ENCODE results near the gene GAL3ST2.
"Not testable (repeated sequence)": the region's sequence is repeated elsewhere in the genome, so short reads cannot be mapped to it uniquely, and the experiment has no call there.

The GAL3ST2 gene

DNA sequence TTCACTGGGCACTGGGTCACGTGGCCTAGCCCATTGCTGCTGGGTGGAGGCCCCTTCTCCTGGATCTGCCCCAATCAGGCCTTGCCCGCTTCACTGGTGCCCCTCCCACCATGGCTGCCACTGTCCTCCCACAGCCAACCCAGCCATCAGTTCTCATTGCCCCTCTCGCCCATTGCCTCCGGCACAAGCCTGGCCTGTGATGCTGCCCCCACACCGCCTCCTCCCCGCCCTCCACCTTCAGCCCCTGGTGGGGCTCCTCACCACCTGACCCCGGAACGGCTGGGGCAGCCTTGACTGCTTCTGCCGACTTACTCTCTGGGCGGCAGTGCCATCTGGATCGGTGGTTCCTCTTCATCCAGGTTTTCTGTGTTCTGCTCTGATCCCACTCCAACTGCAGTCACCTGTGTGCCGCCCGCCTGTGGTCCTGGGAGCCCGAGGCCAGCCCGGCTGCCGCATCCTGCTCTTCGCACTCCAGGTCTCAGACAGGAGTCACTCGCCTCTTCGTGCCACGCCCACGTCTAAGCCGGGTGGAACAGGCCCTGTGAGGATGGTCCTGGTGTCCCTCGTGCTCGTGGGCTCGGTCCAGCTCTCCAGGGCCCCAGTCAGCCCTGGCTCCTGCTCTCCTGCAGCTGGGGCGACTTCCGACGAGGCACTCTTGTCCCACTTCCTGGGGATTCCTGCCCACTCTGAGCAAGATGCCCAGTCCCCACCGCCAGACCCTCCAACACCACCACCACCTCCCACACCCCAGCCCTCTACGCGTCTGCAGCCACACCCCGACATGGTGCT, 28.0 kb upstream of the GAL3ST2 start:
- no peak for DNase-seq (ENCODE audit: low read depth in 3 of 3)

DNA sequence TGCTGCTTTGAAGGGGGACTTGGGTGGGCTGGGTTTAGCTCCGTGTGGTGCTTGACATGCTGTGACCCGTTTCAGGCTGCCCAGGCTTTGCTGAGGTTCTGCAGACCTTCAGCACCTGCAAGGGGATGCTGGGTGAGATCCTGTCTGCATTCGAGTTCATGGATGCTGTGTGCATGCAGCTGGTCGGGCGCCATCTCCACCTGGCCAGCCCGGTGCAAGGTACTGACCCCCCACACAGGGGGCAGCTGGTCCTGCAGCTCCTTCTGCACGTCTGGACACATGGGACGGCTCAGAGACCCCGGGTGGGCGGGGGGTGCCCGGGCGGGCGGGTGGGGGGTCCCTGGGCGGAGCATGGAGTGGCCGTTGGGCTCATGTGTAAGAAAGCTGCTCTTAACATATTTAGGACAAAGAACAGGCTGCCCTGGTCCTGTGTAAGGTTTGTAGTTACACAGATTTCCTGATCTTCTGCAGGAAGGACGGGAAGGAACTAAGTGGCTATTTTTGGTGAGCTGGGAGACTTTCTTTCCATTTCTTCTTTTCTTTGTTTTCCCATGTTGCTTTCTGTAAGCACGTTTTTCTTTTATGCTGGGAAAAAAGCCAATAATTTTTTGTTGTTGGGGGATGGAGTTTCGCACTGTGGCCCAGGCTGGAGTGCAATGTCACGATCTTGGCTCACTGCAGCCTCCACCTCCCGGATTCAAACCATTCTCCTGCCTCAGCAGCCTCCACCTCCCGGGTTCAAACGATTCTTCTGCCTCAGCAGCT, 26.4 kb upstream of the GAL3ST2 start:
- DNase-seq (ENCODE audit: low read depth in 3 of 3): no peak

DNA sequence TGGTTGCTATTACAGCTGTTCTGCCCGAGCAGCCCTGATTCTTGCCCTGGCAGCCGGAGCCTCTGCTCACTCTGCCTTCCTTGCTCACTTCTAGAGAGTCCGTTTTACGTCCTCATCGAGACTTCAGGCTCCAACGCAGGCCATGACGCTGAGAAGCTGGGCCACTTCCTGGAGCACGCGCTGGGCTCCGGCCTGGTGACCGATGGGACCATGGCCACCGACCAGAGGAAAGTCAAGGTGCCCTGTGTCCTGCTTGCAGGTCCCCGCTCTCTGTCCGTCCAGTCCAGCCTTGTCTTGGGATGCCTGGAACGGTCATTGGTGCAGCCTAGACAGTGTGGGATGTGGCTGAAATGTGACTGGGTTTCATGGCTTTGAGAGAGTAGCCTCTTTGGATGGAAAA, 25.5 kb upstream of the GAL3ST2 start:
- no peak for DNase-seq (ENCODE audit: low read depth in 3 of 3)

DNA sequence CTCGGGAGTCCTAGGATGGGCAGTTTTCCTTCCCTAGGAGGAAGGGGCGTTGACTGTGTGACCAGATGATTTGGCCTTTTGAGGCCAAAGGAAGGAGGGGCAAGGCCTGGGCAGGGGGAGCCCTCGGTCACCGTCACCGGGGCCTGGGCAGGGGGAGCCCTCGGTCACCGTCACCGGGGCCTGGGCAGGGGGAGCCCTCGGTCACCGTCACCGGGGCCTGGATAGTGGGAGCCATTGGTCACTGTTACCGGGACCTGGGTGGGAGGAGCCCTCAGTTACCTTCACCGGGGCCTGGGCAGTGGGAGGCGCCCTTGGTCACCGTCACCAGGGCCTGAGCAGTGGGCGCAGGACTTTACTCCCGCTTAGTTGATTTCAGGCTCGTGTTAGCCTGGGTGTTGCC, 24.8 kb upstream of the GAL3ST2 start:
- DNase-seq (ENCODE audit: low read depth in 3 of 3): no peak

DNA sequence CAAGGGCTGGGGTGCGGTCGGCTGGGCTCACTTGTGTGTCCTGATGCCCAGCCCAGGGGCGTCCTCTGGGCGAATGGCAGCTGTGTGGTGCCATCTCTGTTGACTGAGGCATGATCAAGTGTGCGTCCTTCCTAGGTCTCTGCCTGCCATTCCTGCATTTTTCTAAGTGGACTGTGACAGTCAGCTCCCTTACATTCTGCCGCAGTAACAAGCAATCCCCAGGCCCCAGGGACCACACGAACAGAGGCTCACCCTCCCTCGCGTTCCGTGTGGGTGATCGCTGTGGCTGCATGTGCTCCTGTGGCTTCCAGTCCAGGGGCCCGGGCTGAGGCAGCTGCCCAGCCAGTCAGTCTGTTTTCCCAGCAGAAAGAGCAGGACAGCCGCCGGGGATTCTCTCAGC, 24.4 kb upstream of the GAL3ST2 start:
- no peak for DNase-seq (ENCODE audit: low read depth in 3 of 3)

DNA sequence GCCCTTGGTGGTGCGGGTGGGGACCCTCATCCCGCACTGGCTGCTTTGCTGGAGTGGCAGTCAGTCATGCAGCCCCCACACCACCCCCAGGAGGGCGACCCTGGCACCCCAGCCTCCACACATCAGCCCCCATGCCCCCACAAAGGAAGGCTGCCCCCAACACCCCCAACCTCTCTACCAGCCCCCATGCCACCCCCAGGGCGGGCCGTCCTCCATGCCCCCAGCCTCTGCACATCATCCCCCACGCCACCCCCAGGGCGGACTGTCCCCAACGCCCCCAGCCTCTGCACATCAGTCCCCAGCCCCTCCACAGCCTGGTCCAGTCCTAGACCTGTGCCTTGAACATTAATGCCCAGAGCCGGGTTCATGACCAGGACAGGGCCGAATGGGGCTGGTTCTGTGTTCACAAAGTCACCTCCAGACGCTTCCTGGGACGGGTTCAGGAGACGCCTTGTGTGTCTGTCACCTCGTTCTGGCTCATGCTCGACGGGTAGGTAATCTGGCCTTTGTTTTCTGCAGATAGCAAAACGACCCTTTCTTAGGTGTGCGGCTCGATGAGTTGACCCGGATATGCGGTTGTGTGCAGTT, 23.8 kb upstream of the GAL3ST2 start:
- no peak for DNase-seq (ENCODE audit: low read depth in 3 of 3)

DNA sequence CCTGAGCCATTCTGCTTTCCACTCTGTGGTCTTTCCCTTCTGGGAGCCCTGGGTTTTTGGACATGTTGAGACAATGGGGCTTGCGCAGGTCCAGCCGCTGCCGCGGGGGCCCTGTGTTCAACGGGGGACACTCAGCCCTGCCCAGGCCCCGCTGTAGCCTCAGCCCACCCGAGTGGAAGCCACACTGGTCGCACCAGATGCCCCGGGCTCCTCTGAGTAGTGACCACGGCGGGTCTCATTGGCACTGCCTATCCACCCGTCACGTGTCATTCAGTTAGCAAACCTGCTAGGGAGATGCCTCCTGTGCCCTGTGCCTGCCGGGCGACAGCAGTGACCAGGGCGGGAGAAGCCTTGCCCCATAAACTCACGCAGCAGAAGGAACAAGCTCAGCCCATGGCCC, 23.1 kb upstream of the GAL3ST2 start:
- no peak for DNase-seq (ENCODE audit: low read depth in 3 of 3)

DNA sequence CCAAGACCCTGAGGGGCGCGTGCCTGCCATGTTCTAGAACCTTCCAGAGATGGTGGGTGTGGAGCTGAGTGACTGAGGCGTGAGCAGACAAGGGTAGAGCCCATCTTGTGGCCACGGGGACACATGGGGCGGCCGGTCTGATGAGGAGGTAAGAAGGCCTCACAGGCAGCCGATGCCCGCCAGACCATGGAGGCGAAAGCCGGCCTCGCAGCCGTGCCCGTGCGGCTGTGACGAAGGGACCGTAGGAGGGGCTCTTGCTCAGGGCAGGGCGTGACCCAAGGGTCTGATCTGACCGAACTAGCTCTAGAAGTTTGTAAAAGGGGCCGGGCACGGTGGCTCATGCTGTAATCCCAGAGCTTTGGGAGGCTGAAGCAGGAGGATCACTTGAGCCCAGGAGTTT, 22.6 kb upstream of the GAL3ST2 start:
- no peak for DNase-seq (ENCODE audit: low read depth in 3 of 3)

DNA sequence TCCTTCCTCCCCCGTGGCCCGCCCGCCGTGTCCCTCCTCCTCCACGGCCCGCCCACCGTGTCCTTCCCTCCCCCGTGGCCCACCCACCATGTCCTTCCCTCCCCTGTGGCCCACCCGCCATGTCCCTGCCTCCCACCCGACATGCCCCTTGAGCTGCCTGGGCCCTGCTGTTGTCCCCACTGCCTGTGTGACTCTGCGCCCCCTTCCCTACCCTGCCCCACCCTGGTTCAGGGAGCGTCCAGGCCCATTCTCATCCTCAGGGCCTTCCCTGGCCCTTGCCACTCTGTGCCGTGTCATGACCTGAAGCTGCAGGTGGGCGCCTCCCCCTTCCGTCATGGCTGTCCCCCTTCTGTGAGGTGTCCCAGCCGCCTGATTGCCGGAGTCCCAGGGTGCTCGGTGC, 21.5 kb upstream of the GAL3ST2 start:
- no peak for DNase-seq (ENCODE audit: low read depth in 3 of 3)

DNA sequence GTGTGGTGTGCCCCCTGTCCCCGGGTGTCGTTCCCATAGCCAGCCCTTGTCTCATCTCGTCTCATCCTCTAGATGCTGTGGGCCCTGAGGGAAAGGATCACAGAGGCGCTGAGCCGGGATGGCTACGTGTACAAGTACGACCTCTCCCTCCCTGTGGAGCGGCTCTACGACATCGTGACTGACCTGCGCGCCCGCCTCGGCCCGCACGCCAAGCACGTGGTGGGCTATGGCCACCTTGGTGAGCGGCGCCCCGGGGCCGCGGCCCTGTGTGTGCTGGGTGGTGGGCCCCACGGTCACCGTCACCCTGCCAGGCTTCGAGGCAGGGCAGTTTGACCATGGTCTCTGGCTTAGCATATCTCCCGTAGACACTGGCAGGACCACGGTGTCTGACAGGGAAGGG, 20.8 kb upstream of the GAL3ST2 start:
- no peak for DNase-seq (ENCODE audit: low read depth in 3 of 3)

DNA sequence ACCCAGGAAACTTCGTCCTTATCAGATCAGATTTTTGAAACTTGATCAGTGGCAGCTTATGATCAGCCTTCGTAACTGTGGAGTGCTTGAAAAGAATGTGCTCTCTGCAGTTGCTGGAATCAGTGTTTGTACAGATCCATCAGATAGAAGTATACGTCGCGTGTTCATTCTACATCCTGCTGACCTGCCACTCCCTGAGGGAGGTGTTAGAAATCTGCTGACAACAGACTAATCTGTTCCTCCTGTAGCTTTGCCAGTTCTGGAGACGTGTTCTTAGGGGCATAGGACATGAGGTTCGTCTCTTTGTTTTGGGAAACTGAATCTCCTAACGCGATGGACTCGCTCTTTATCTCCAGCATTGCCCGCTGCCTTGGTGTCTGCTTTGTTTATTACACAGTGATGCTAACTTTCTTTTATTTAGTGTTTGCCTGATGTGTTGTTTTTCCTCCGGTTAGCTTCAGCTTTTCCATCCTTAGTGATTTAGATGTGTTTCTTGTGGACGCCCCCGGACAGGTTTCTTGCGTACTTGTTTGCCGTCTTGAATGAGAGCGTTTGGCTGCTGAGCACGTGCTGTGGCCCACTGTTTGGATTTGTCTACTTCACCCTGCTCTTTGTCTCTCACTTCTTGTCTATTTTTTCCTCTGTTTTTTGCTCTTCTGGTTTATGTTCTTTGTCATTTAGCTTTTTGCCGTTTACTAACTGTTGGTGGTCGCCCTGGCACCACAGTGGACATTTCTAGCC, 17.4 kb upstream of the GAL3ST2 start:
- DNase-seq (ENCODE audit: low read depth in 3 of 3): no peak

DNA sequence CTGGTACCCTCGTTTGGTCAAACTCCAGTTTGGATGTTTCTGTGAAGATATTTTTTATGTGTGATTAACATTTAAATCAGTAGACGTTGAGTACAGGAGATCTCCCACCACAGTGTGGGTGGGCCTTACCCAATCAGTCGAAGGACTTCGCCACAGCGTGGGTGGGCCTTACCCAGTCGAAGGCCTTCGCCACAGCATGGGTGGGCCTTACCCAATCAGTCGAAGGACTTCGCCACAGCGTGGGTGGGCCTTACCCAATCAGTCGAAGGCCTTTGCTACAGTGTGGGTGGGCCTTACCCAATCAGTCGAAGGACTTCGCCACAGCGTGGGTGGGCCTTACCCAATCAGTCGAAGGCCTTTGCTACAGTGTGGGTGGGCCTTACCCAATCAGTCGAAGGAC, 16.7 kb upstream of the GAL3ST2 start:
- not testable (repeated sequence) for DNase-seq (ENCODE audit: low read depth in 3 of 3)

DNA sequence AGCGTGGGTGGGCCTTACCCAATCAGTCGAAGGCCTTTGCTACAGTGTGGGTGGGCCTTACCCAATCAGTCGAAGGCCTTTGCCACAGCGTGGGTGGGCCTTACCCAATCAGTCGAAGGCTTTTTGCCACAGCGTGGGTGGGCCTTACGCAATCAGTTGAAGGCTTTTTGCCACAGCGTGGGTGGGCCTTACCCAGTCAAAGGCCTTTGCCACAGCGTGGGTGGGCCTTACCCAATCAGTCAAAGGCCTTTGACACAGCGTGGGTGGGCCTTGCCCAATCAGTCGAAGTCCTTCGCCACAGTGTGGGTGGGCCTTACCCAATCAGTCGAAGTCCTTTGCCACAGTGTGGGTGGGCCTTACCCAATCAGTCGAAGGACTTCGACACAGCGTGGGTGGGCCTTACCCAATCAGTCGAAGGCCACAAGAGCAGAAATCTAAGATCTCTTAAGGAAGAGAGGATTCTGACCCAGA, 16.3 kb upstream of the GAL3ST2 start:
- DNase-seq (ENCODE audit: low read depth in 3 of 3): no peak

DNA sequence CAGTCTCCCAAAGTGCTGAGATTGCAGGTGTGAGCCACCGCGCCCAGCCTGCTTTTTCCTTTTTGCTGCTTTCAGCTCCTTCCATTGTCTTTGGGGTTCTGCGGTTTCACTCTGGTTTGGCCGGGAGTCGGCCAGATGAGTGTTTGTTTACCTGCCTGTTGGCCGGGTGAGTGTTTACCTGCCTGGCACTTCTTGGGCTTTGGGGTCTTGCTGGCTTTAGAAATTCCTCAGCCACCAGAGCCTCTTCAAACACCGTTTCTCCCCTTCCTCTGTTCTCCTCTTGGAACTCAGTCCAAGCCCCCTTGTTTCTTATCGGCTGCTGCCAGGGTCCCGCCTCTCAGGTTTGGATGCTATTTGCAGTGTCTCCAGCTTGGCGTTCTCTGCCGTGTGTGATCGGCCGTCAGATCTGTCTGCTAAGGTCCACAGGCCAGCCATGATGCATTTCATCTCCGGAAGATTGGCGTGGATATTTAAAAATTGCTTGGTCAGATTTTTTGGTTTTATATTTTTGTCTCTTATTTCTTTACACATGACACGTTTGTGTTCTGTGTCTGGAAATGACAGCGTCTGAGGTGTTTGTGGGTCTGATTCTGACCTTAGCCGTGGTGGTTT, 14.2 kb upstream of the GAL3ST2 start:
- DNase-seq (ENCODE audit: low read depth in 3 of 3): no peak

DNA sequence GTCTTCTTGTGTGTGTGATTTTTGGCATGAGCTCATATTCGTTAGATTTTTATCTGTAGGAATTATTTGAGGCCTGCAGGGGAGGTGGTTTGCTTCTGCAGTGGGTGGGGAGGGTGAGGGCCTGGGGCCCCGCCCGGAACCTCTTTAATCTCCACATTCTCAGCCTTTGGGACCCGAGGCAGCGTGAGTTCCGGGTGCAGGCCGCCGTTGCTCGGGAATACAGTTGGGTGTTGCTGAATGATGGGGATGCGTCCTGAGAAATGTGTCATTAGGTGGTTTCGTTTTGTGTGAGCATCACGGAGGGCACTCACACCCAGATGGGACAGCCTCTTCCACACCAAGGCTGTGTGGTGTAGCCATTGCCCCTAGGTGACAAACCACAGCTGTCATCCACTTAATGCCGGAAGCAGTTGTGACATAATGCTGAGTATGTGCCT, 13.7 kb upstream of the GAL3ST2 start:
- peak in 1 of 3 experiments; percentile 31 for DNase-seq (ENCODE audit: low read depth in 3 of 3)

DNA sequence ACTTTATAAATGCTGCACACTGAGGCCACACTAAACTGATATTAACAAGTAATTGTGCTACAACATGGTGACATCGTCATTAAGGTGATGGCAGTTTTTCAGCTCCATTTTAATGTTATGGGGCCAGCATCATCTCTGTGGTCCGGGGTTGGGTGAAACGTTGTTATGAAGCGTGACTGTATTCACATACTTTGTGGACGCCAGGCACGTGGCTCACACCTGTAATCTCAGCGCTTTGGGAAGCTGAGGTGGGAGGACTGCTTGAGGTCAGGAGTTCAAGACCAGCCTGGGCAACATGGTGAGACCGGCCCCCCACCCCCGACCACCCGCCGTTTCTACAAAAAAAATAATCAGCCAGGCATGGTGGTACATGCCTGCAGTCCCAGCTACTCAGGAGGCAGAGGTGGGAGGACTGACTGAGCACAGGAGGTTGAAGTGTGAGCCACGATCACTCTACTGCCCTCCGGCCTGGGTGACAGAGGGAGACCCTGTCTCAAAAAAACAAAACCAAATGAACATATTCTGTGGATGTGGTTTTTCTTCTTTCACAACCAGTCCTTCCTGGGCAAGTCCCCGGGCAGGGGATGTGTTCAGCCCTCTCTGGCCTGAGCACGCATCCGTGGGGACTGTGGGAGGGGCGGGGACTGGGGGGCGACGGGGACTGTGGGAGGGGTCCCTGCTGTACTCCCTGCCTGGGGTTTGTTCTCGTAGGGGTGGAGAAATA, 12.9 kb upstream of the GAL3ST2 start:
- DNase-seq (ENCODE audit: low read depth in 3 of 3): no peak

DNA sequence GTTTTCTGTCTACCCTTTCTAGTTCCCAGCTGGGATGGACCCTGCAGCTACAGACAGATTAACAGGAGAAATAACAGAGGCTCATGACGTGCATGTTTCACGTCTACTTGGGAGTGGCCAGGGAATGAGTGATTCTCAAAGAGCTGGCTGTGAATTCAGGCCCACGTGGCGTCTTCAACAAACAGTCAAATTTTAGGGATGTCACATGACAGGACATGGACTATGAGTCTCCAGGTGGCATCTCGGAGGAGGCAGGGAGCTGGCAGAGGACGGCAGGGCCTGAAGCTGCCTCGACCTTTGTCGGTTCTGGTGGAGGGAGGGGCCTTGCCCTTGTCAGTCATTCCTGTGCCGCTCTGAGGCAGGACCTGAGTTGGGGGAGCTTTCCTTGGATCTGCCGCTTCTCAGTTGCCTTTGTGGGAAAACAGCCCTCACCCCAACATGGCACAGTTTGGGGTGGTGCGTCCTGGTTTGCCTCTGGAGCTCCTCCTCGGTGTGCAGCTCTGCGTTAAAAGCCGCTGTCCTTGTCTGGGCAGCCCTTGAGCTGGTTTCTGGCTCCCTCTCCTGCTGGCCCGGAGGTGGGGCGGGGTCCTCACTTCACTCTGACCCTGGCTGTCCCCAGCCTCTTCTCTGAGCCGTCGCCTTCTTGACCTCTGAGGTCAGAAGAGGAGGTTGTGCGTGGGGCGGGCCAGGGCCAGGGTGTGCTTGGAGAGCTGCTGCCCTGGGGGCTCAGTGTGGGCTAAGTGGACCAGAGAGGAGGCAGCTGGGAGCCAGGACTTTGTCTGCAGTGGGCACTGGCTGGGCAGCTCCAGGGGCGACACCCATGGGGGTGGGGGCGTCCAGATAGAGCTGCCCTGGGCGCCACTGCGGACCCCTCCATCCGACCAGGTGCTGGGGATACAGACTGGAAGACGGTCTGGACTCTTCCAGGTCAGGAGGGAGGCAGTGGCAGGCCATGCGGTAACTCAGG, 12.1 kb upstream of the GAL3ST2 start:
- no peak for DNase-seq (ENCODE audit: low read depth in 3 of 3)

DNA sequence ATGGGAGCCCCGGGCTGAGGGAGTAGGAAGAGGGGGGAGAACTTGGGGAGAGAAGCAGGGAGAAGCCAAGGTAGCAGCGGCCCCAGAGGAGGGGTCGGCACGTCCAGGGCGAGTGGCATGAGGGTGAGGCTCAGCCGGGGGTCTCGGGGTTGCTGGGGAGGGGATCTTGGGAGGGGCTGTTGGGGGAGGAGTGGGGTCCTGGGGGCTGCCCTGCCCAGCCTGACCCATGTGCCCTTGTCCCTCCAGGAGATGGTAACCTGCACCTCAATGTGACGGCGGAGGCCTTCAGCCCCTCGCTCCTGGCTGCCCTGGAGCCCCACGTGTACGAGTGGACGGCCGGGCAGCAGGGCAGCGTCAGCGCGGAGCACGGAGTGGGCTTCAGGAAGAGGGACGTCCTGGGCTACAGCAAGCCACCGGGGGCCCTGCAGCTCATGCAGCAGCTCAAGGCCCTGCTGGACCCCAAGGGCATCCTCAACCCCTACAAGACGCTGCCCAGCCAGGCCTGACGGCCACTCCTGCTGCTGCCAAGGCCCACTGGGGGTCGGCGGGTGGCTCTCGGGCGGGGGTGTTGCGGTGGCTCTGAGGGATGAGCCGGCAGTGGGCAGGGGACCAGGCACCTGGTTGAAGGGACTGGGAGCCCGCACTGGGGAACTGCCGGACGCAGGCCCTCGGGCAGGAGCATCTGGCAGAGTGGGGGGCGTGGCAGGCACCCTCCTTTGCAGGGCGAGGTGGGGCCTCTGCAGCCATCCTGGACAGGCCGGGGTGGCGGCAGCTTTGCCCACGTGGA, 9.0 kb upstream of the GAL3ST2 start:
- no peak for DNase-seq (ENCODE audit: low read depth in 3 of 3)

DNA sequence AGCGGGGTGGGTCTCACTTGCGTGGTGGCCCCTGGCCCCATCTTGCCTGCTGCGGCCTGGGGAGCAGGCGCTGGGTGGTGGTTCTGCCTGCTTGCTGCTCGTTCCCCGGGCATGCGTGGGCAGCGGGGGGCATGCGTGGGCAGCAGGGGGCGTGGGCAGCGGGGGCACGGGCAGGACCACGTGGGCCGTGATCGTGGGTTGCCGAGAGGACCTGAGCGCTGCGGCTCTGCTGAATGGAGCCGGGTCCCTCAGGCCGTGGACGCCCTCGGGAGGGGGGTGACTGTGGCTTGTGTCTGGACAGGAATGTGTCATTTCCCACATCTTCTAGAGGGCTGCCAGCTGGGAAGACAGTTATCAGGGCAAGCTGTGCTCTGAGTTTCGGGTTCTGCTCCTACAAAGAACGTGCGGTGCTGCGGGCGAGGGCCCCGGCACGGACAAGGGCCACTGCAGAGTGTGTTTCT, 8.3 kb upstream of the GAL3ST2 start:
- no peak for DNase-seq (ENCODE audit: low read depth in 3 of 3)

All from stimulated activated CD4-positive, alpha-beta T cell treated with anti-CD3 and anti-CD28 coated beads, TNF-alpha, amount 100 ng/mL, for 4 hours (primary cell).